Stomach smooth muscle (tissue), 2 donors: ENCODE data around the gene ELAVL1.

Experiments
- H3K27ac ChIP-seq: one replicate; pipeline ENCODE4 v1.7.0; 2013; ENCODE audit warnings: mild to moderate bottlenecking, low read length, inconsistent platforms
- H3K27me3 ChIP-seq, 2 donors: one replicate each; pipeline ENCODE4 v1.7.0; 2013; ENCODE audit warnings: low read length in 2 of 2; ENCODE audit not compliant: insufficient read depth in 2 of 2, control insufficient read depth in 1 of 2
- H3K36me3 ChIP-seq, 2 donors: one replicate each; pipeline ENCODE4 v1.7.0; 2013; ENCODE audit warnings: low read length in 2 of 2; ENCODE audit not compliant: control insufficient read depth in 2 of 2, insufficient read depth in 2 of 2
- H3K4me1 ChIP-seq: one replicate; pipeline ENCODE4 v1.7.0; 2013; ENCODE audit warnings: low read length; ENCODE audit not compliant: control insufficient read depth, insufficient read depth
- H3K4me3 ChIP-seq, 2 donors: one replicate each; pipeline ENCODE4 v1.7.0; 2013; ENCODE audit warnings: low read length in 2 of 2
- H3K9ac ChIP-seq, 2 donors: one replicate each; pipeline ENCODE4 v1.7.0; 2013; ENCODE audit warnings: low read length in 2 of 2, mild to moderate bottlenecking in 1 of 2
- H3K9me3 ChIP-seq, 2 donors: one replicate each; pipeline ENCODE4 v1.7.0; 2013; ENCODE audit warnings: low read length in 2 of 2; ENCODE audit not compliant: control insufficient read depth in 2 of 2
- donor health status: healthy.
- donor health status: Pancreatic carcinoma.

Gene ELAVL1

DNA sequence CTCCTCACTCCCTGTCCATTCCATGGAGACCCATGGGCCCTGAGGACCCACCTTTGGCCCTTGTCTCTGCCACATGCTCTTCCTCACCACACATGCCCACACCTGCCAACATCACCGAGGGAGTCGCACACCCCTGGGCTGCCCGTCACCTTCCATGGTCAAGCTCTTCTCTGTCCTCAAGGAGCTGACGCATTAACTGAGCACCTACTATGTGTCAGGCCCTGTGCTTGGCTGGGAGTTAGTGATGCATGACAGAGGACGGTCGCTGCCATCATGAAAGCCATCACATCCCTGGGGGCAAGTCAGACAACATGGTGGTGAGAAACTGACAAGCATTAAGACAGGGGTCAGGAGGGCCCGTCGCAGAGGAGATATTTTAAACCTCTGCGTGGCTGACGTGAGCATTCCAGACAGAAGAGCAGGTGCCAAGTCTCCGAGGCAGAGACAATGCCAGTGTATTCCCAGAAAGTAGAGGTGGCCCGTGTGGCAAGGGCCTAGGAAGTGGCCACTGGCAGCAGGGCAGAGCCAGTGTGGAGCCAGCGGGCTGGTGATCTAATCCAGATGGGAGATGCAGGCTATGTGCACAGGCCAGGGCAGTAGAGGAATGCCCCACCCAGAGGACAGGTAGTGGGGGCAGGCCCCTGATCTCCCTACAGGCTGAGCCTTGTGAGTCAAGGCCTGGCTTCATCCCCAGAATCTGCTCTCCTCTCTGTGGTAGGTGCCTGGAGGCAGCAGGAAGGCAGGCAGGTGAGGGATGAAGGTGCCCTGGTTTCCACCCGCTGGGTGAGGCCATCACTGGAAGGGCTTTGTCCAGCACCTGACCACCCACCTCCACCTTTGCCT is 21.2 kb downstream of the ELAVL1 start:
- H3K36me3 ChIP-seq, result peaks cover 44 to 61% of the 10 kb centered on the region in 2 donors
- no peaks in the 10 kb centered on the region for H3K9me3 ChIP-seq
- H3K27me3 ChIP-seq, result no peaks in the 10 kb centered on the region
- no peak overlapping the region for H3K9ac ChIP-seq
- H3K4me3 ChIP-seq, result no peak overlapping the region
- no peak overlapping the region for H3K27ac ChIP-seq
- H3K4me1 ChIP-seq, result peaks cover 8% of the 10 kb centered on the region

DNA sequence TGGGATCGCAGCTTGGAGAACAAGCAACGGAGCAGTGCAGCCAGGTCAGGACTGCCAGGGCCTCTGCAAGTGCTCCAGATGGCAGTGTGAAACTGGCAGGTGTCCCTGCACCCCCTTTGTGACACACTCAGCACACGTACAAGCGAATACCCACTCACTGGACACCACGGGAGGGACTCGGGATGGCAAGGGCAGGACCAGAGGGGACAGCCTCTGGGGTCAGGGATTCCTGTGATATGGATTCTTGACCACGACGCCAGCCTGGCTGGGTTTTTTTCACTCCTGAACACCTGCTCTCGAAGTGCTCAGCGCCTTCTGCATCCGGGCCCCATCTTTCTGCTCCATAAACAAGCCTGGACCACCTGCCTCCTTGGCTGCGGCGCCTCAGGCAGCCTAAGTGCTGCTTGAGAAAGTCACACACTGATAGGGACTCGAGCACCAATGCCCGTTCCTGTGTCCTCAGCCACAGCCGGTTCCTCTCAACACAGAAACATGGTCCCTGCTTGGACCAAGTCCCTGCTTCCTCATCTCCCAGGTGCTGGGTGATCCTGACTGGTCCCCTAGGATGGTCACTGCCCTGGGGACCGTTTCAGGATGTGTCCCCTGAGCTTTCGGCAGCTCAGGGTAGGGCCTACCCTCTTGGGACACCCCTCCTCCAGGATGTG is 22.0 kb downstream of the ELAVL1 start:
- H3K27ac ChIP-seq, result no peak overlapping the region
- no peak overlapping the region for H3K9ac ChIP-seq
- H3K4me1 ChIP-seq, result peaks cover 8% of the 10 kb centered on the region
- H3K9me3 ChIP-seq, result no peaks in the 10 kb centered on the region
- H3K36me3 ChIP-seq, result peaks cover 37 to 59% of the 10 kb centered on the region in 2 donors
- no peaks in the 10 kb centered on the region for H3K27me3 ChIP-seq
- H3K4me3 ChIP-seq, result no peak overlapping the region

- no peaks in the 10 kb centered on the region for H3K9me3 ChIP-seq
- H3K27me3 ChIP-seq, result no peaks in the 10 kb centered on the region
- peaks cover 4% of the 10 kb centered on the region for H3K4me1 ChIP-seq
- peaks cover 29 to 53% of the 10 kb centered on the region in 2 donors for H3K36me3 ChIP-seq
- H3K27ac ChIP-seq, result no peak overlapping the region
- H3K9ac ChIP-seq, result no peak overlapping the region
- H3K4me3 ChIP-seq, result no peak overlapping the region
Observed at GRCh38 chr19:7982651-7983099, 22.8 kb downstream of the ELAVL1 start.

DNA sequence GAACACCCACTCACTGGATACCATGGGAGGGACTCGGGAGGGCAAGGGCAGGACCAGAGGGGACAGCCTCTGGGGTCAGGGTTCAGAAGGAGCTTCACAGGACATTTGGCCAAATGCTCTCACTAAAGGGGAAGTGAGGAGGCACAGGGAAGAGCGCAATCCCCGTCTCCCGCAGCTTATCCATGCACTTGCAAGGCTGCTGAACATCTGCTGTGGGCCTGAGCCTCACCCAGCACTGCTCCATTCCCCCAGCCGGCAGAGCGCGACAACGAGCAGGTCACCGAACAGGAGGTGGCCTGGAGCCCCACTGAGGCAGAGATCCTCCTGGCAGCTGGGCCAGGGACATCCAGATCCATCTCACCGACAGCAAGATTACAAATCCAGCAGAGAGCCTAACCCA is 23.3 kb downstream of the ELAVL1 start:
- Histone ChIP-seq H3K9ac (no peak overlapping the region), H3K4me3 (no peak overlapping the region), H3K4me1 (peaks cover 4% of the 10 kb centered on the region), H3K27me3 (no peaks in the 10 kb centered on the region), H3K9me3 (no peaks in the 10 kb centered on the region), H3K36me3 (peaks cover 25 to 47% of the 10 kb centered on the region in 2 donors), H3K27ac (no peak overlapping the region)

GRCh38 chr19:7981661-7982060 is 23.8 kb downstream of the ELAVL1 start:
- H3K9me3 ChIP-seq, result no peaks in the 10 kb centered on the region
- no peak overlapping the region for H3K4me3 ChIP-seq
- peaks cover 24 to 48% of the 10 kb centered on the region in 2 donors for H3K36me3 ChIP-seq
- H3K4me1 ChIP-seq, result peaks cover 4% of the 10 kb centered on the region
- no peaks in the 10 kb centered on the region for H3K27me3 ChIP-seq
- H3K27ac ChIP-seq, result no peak overlapping the region
- H3K9ac ChIP-seq, result no peak overlapping the region

DNA sequence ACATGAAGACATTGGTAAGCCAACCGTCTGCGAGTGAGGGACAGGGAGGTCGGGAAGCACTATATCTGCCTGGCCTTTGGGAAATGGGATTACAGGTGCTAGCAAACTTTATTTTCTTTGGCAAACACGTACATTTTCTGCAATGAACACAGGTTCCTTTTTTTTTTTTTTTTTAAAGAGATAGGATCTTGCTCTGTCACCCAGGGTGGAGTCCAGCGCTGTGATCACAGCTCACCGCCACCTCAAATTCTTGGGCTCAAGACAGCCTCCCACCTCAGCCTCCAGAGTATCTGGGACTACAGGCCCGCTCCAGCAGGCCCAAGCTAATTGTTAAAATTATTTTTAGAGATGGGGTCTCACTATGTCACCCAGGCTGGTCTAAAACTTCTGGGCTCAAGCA is 24.2 kb downstream of the ELAVL1 start:
- Histone ChIP-seq H3K27ac (no peak overlapping the region), H3K4me3 (no peak overlapping the region), H3K4me1 (peaks cover 4% of the 10 kb centered on the region), H3K9me3 (no peaks in the 10 kb centered on the region), H3K27me3 (no peaks in the 10 kb centered on the region), H3K9ac (no peak overlapping the region), H3K36me3 (peaks cover 22 to 46% of the 10 kb centered on the region in 2 donors)

DNA sequence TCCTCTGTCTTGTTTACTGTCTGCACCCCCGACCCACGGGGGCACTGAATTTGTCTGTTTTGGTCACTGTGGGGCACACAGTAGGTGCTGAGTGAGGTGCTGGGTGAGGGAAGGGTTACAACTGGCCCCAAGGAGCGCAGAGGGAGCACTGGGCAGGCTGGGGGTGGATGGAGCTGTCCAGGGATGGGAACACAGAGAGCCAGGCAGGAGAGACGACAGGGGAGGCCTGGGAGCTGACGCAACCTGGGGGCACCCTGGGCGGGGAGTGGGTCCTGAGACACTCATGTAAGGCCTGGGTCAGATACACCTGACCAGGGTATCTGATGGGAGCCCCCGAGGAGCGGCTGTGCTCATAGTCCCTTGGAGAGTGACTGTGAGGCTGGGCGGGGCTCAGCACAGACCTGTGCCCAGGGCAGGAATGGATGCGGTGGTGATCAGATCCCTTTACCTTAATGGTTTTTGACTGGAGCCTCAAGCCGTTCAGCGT is 24.8 kb downstream of the ELAVL1 start:
- Histone ChIP-seq H3K9me3 (no peaks in the 10 kb centered on the region), H3K4me1 (peaks cover 4% of the 10 kb centered on the region), H3K27me3 (no peaks in the 10 kb centered on the region), H3K27ac (no peak overlapping the region), H3K9ac (no peak overlapping the region), H3K4me3 (no peak overlapping the region), H3K36me3 (peaks cover 18 to 41% of the 10 kb centered on the region in 2 donors)

- no peaks in the 10 kb centered on the region for H3K27me3 ChIP-seq
- H3K27ac ChIP-seq, result no peak overlapping the region
- H3K9ac ChIP-seq, result no peak overlapping the region
- H3K9me3 ChIP-seq, result no peaks in the 10 kb centered on the region
- peaks cover 18 to 40% of the 10 kb centered on the region in 2 donors for H3K36me3 ChIP-seq
- H3K4me1 ChIP-seq, result peaks cover 4% of the 10 kb centered on the region
- H3K4me3 ChIP-seq, result no peak overlapping the region
Observed at GRCh38 chr19:7980168-7980567, 25.3 kb downstream of the ELAVL1 start.

GRCh38 chr19:7979559-7979958 is 25.9 kb downstream of the ELAVL1 start:
- no peaks in the 10 kb centered on the region for H3K9me3 ChIP-seq
- peaks cover 4% of the 10 kb centered on the region for H3K4me1 ChIP-seq
- no peak overlapping the region for H3K27ac ChIP-seq
- H3K9ac ChIP-seq, result no peak overlapping the region
- no peak overlapping the region for H3K4me3 ChIP-seq
- peaks cover 18 to 43% of the 10 kb centered on the region in 2 donors for H3K36me3 ChIP-seq
- no peaks in the 10 kb centered on the region for H3K27me3 ChIP-seq

DNA sequence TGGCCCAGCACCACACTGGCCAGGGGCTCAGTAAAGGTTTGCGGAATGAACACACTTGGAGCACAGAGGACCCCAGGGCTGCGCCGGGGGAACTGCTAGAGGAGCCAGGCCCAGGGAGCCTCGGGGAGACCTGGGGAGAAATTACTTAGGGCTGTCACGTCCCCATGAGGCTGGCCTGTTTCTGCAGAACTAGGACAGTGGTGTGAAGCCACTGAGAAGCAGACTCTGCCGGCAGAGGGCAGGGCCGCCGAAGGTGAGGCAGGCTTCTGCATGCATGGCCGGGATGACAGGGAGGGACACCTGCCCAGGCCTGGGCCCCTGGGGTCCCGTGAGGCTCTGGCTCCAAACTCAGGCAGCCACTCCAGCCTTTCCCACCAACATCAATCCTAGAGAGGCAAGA is 26.4 kb downstream of the ELAVL1 start:
- Histone ChIP-seq H3K4me1 (peaks cover 4% of the 10 kb centered on the region), H3K36me3 (peaks cover 18 to 45% of the 10 kb centered on the region in 2 donors)

More for the DNA sequence above, 26.4 kb downstream of the ELAVL1 start:
- H3K27ac ChIP-seq, result no peak overlapping the region
- H3K9me3 ChIP-seq, result no peaks in the 10 kb centered on the region
- no peak overlapping the region for H3K9ac ChIP-seq
- no peak overlapping the region for H3K4me3 ChIP-seq
- H3K27me3 ChIP-seq, result no peaks in the 10 kb centered on the region
